GM18520 (cell line): ENCODE data around the gene NEK11.

Experiments
- ATAC-seq: cut with Tn5 transposase; IDR thresholded peaks from one replicate; pipeline ENCODE4 v1.9.1; 2021; ENCODE audit not compliant: unreplicated experiment

The NEK11 gene

GRCh38 chr3:131396170-131396569 lies 369.5 kb downstream of the NEK11 start:
- no peak for ATAC-seq

- no peak for ATAC-seq
Observed at GRCh38 chr3:131397889-131398288, 371.2 kb downstream of the NEK11 start.
